Measurements from ENCODE around the gene PRR23B.

Gene PRR23B

GRCh38 chr3:139020868-139021234 lies at the start of gene PRR23B:
Gene PRR23B (minus strand): TSS chr3:139020926. CDS start chr3:139020661, 265 bp downstream.
- no peak within 1 kb of the TSS for H3K4me3 ChIP-seq (replicated peaks; ENCODE audit: low read depth, low read length)
- peak; percentile 31 for TF ChIP-seq CTCF (IDR thresholded peaks at IDR 0.05; ENCODE audit: low read depth, low read length, missing control alignments)
- no peak for DNase-seq (ENCODE audit: extremely low read depth, low read depth)

GRCh38 chr3:139062918-139063317 lies 42.2 kb upstream of the PRR23B start:
- TF ChIP-seq CTCF (IDR thresholded peaks at IDR 0.05; ENCODE audit: low read depth, low read length, missing control alignments) = no peak
- H3K4me3 ChIP-seq (replicated peaks; ENCODE audit: low read depth, low read length) = no peak overlapping the region
- DNase-seq (ENCODE audit: extremely low read depth, low read depth) = no peak

- DNase-seq (ENCODE audit: extremely low read depth, low read depth) = no peak
- no peak for TF ChIP-seq CTCF (IDR thresholded peaks at IDR 0.05; ENCODE audit: low read depth, low read length, missing control alignments)
- no peak overlapping the region for H3K4me3 ChIP-seq (replicated peaks; ENCODE audit: low read depth, low read length)
Measured at GRCh38 chr3:139052802-139053600, 32.3 kb upstream of the PRR23B start.

- DNase-seq (ENCODE audit: extremely low read depth, low read depth) = no peak
- H3K4me3 ChIP-seq (replicated peaks; ENCODE audit: low read depth, low read length) = no peak within 1 kb of the TSS
- TF ChIP-seq CTCF (IDR thresholded peaks at IDR 0.05; ENCODE audit: low read depth, low read length, missing control alignments) = peak; percentile 30
Measured at GRCh38 chr3:139044366-139045210, 23.9 kb upstream of the PRR23B start, which contains the start of gene PRR23C. Gene PRR23C (minus strand): TSS chr3:139044892. CDS start chr3:139044620, 272 bp downstream.

GRCh38 chr3:139043554-139044365 lies 23.0 kb upstream of the PRR23B start:
- no peak for TF ChIP-seq CTCF (IDR thresholded peaks at IDR 0.05; ENCODE audit: low read depth, low read length, missing control alignments)
- DNase-seq (ENCODE audit: extremely low read depth, low read depth) = no peak

GRCh38 chr3:139037478-139037877 lies 16.8 kb upstream of the PRR23B start:
- no peak overlapping the region for H3K4me3 ChIP-seq (replicated peaks; ENCODE audit: low read depth, low read length)

More at GRCh38 chr3:139043554-139044365, 23.0 kb upstream of the PRR23B start:
- no peak overlapping the region for H3K4me3 ChIP-seq (replicated peaks; ENCODE audit: low read depth, low read length)

More at GRCh38 chr3:139037478-139037877, 16.8 kb upstream of the PRR23B start:
- no peak for TF ChIP-seq CTCF (IDR thresholded peaks at IDR 0.05; ENCODE audit: low read depth, low read length, missing control alignments)
- no peak for DNase-seq (ENCODE audit: extremely low read depth, low read depth)

All from HFF-Myc (cell line).